HFF-Myc (cell line): ENCODE data around the gene LIPH.
"Not testable (repeated sequence)": the region's sequence is repeated elsewhere in the genome, so short reads cannot be mapped to it uniquely, and the experiment has no call there.

Experiments used
- DNase-seq: peaks from one replicate; pipeline ENCODE4 v3.0.0-alpha.2; 2011; ENCODE audit warnings: low read depth; ENCODE audit errors: extremely low read depth
- H3K4me3 ChIP-seq: replicated peaks from 2 replicates; pipeline ENCODE4 v1.5.1; 2011; ENCODE audit warnings: low read depth, mild to moderate bottlenecking, control low read depth, low read length
- TF ChIP-seq, protein P1 (sequence below): IDR thresholded peaks from 2 replicates; pipeline ENCODE4 v1.5.1; 2012; ENCODE audit warnings: mild to moderate bottlenecking, low read depth, low read length, control low read depth; ENCODE audit errors: missing control alignments

Gene LIPH

DNA sequence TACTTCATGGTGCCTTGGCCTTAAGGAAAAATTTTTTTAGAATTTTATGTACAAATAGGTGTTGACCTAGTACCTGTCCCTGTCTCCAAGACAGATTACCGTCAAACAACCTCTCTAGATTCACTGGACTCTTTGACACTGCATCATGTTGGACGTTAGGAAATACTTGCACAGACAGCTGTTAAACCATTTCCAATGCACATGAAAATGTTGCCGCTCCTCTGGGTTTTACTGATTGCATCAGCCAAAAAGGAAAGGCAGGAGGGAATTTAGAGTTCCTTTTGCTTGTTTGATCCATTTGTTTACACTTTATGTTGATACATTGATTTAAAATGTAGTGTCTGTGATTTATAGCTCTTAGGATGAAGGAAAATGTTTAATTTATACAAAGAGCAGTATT is 68.1 kb downstream of the LIPH start:
- H3K4me3 ChIP-seq = no peak overlapping the region
- TF ChIP-seq, protein P1, sequence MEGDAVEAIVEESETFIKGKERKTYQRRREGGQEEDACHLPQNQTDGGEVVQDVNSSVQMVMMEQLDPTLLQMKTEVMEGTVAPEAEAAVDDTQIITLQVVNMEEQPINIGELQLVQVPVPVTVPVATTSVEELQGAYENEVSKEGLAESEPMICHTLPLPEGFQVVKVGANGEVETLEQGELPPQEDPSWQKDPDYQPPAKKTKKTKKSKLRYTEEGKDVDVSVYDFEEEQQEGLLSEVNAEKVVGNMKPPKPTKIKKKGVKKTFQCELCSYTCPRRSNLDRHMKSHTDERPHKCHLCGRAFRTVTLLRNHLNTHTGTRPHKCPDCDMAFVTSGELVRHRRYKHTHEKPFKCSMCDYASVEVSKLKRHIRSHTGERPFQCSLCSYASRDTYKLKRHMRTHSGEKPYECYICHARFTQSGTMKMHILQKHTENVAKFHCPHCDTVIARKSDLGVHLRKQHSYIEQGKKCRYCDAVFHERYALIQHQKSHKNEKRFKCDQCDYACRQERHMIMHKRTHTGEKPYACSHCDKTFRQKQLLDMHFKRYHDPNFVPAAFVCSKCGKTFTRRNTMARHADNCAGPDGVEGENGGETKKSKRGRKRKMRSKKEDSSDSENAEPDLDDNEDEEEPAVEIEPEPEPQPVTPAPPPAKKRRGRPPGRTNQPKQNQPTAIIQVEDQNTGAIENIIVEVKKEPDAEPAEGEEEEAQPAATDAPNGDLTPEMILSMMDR = no peak
- DNase-seq = no peak

DNA sequence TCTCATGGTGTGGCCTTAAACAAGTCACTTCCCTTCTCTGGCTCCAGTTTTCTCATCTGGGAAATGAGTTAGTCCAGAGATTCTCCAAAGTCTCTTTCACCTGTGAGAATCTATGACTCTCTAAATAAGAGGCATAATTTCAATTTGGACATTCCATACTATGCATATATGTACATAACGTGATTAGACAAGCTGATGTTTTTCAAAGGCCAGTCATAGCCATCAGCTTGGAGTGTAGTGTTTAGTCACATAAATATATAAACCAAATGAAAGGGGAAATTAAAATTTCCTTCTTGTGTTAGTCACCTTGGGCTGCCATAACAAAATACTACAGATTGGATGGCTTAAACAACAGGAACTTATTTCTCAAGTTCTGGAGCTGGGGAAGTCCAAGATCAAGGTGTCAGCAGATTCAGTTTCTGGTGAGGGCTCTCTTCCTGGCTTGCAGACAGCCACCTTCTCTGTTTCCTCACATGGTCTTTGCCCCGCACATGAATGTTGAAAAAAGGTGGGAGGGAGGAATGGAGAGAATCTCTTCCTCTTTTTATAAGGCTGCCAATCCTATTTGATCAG is 72.9 kb downstream of the LIPH start:
- TF ChIP-seq, protein P1 = no peak
- no peak overlapping the region for H3K4me3 ChIP-seq
- no peak for DNase-seq

DNA sequence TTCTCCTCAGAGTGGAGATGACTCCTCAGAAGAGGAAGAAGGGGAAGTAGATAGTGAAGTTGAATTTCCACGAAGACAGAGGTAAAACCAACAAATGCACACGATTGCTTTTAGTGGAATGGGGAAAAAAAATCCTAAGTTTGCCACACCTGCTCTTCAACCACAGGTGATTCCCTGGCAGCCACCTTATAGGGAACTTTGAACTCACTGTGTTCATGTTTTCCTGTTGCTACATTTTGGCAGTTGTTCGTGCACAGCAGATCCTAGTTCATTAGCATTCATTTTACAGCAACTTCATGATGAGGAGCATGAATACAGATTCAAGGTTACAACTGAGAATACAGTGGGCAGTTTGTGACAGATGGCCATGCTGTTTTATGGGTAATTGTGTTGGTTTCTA is 75.1 kb downstream of the LIPH start:
- H3K4me3 ChIP-seq = no peak overlapping the region
- no peak for DNase-seq
- TF ChIP-seq, protein P1 = no peak

DNA sequence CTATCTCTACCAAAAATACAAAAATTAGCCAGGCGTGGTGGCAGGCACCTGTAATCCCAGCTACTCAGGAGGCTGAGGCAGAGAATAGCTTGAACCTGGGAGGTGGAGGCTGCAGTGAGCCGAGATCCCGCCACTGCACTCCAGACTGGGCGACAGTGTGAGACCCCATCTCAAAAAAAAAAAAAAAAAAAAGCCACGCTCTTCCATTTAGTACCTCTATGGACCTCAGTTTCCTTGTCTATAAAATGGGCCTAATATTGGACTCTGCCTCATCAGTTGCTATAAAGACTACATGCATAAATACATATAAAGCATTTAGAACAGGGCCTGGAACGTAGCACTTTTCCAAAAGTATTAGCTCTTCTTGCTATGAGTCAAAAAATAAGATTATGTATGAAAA is 77.5 kb downstream of the LIPH start:
- DNase-seq = not testable (repeated sequence)

DNA sequence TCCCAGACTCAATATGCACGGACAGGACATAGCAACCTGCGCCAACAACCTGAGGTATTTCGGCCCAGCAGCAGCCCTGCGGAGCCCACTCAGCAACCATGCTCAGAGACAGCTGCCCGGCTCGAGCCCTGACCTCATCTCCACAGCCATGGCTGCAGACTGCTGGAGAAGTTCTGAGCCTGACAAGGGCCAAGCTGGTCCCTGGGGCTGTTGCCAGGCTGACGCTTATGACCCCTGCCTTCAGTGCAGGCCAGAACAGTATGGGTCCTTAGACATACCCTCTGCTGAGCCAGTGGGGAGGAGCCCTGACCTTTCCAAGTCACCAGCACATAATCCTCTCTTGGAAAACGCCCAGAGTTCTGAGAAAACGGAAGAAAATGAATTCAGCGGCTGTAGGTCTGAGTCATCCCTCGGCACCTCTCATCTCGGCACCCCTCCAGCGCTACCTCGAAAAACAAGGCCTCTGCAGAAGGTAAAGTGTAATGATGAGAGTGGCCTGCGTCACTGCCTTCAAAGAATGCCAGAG is 79.0 kb downstream of the LIPH start:
- TF ChIP-seq, protein P1 = no peak
- DNase-seq = no peak
- no peak overlapping the region for H3K4me3 ChIP-seq

More for the DNA sequence above, 77.5 kb downstream of the LIPH start:
- H3K4me3 ChIP-seq = not testable (repeated sequence)

DNA sequence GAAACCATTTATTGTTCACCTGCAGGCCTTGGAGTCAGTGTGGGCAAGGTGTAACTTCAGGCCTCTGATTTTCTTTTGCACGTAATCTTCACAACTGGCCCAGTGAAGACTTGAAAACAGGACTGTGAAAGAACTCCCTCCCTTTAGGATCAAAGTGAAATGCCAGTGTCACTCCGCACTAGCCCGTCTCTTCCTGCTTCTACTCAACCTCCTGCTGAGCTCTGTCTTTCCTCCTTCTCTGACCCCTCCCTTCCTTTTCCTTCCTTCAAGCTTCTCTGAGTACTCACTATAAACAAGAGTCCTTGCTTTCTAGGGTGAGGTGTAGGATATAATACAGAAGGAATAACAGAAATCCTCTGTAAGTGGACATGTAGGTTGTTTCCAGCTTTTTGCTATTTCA is 82.1 kb downstream of the LIPH start:
- H3K4me3 ChIP-seq = no peak overlapping the region
- TF ChIP-seq, protein P1 = no peak
- DNase-seq = no peak

DNA sequence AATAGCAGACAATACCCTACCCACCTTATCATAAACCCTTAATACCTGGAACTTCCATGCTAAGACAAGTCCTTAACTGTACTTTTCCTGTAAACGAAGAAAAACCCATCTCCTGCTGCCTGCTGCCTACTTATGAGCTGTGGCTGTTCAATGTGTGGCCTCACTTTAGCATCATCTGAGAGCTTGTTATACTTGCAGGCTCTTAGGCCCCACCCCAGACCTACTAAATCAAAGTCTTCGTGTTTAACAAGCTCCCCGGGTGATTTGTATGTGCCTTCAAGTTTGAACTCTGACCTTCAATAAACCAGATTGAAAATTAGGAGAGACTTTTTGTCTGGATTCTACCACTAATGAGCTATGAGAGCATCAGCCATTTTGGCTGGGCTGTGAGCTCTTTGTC is 82.8 kb downstream of the LIPH start:
- TF ChIP-seq, protein P1 = no peak
- no peak for DNase-seq
- no peak overlapping the region for H3K4me3 ChIP-seq

DNA sequence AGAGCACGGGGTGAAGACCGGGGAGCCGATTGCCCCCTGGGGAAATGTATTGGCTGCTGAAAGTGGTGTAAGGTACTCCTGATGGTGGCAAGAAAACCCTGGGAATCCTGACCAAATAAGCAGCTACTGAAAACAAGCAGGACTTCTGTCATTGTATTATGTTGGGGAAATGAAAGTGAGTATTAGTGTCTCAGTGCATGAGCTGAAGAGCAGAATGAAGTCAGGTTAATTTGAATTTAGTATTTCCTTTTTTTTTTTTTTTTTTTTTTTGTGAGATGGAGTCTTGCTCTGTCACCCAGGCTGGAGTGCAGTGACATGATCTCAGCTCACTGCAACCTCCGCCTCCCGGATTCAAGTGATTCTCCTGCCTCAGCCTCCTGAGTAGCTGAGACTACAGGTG is 86.3 kb downstream of the LIPH start:
- H3K4me3 ChIP-seq = not testable (repeated sequence)

More for the DNA sequence above, 86.3 kb downstream of the LIPH start:
- DNase-seq = not testable (repeated sequence)
